Body of pancreas (tissue), 4 donors: ENCODE results near the gene VGLL4. TPM values are rescaled to one million over a fixed set of nuclear protein-coding genes. Genes with fewer than 3 reads are reported as not detected.

Experiments used
- ATAC-seq: fragments of 150-250 bp; one replicate; pipeline ENCODE4 v1.9.1; 2016
- DNase-seq, 4 donors: peaks; one replicate each; pipeline ENCODE4 v3.0.0-alpha.2; 2019
- H3K27ac ChIP-seq, 4 donors: fragments of 200-600 bp; sonication (generic); 1 replicate in 3 of 4; 2 replicates in 1 of 4; pipeline versions ENCODE4 v1.5.1 to v1.6.1; 2016 to 2019; ENCODE audit warnings: mild to moderate bottlenecking in 1 of 4, mixed read lengths in 1 of 4, moderate library complexity in 1 of 4
- H3K27me3 ChIP-seq, 2 donors: fragments of 200-600 bp; sonication (generic); one replicate each; pipeline ENCODE4 v1.6.0; 2016; ENCODE audit warnings: mild to moderate bottlenecking in 1 of 2
- H3K36me3 ChIP-seq, 2 donors: fragments of 200-600 bp; sonication (generic); replicated peaks in 1 of 2; 2 replicates each; pipeline ENCODE4 v1.5.1; 2016; ENCODE audit warnings: low read depth in 2 of 2; ENCODE audit not compliant: insufficient read depth in 1 of 2
- H3K4me1 ChIP-seq: fragments of 200-600 bp; sonication (generic); one replicate; pipeline ENCODE4 v1.6.0; 2016
- H3K4me3 ChIP-seq, 2 donors: fragments of 200-600 bp; sonication (generic); 1 replicate in 1 of 2; 2 replicates in 1 of 2; pipeline ENCODE4 v1.5.1; 2016 to 2019
- H3K9me3 ChIP-seq, 3 donors: fragments of 200-600 bp; sonication (generic); 1 replicate in 2 of 3; 2 replicates in 1 of 3; pipeline ENCODE4 v1.5.1; 2016
- POLR2A ChIP-seq, 3 donors: fragments of 450-650 bp; IDR thresholded peaks; one replicate each; pipeline ENCODE4 v1.6.1; 2016; ENCODE audit warnings: antibody characterized with exemption in 3 of 3, mild to moderate bottlenecking in 2 of 3
- WGBS, 2 donors: methylation state at CpG; one replicate each; pipeline ENCODE4 v1.1.5; 2017; 5-methylcytosine and 5-hydroxymethylcytosine counted together
- intact Hi-C: fragments of 100-400 bp; cut with DNase I; formaldehyde crosslinking; loops from one replicate; pipeline ENCODE4 v1.15.1; 2023
- total RNA-seq, 2 donors: library from RNA; depleted of rRNA; stranded (reverse); fragments of >200 nt; gene quantifications; one replicate each; pipeline ENCODE4 v1.1.0, GENCODE V29; 2016
- TF ChIP-seq, protein P1 (sequence below), 7 experiments: fragments of 450-650 bp in 4 of 7; fragments of 200-600 bp in 3 of 7; sonication (generic) in 3 of 7; IDR thresholded peaks; one replicate each; pipeline ENCODE4 v1.5.1; 2016 to 2019; ENCODE audit warnings: antibody characterized with exemption in 7 of 7

VGLL4 gene
- total RNA-seq, 2 donors from 2014 or later = 66.4 to 91.0 TPM

DNA sequence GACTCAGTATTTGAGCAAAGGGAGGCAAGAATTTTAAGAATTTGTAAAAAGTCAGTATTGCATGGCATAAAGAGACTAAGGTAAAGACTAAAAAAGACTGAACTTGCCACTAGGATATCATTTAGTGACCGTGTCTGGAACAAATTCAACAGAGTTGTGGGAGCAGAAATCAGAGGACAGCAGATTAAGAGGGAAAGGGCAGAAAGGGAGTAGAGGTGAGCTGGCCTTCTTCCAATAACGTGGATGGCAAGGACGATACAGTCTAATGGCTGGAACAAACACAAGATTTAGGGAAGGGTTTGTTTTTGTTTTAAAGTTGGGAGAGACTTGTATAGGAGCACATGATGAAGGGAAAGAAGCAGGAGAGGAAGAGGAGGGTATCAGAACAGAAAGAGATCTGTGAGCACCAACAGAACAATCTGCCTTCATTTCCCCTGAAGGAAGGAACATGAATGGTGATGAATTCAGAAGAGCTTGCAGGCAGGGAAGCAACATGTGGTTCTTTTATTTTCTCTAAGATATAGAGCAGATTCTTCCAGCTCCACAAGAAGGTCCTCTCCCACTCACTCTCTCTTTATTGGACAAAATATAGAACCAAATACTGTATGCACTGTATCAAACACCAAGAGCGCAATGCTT, 8.6 kb downstream of the VGLL4 start:
- Histone ChIP-seq H3K9me3 (no peaks in the 10 kb centered on the region), H3K4me1 (peaks cover 67% of the 10 kb centered on the region), H3K27me3 (no peaks in the 10 kb centered on the region), H3K4me3 (no peak overlapping the region), H3K27ac (no peak overlapping the region), H3K36me3 (no peaks in the 10 kb centered on the region)
- 39 to 41% methylated on average over 4 of the region's 4 CpGs for WGBS, 2 donors
- intact Hi-C loops = no loop called here
- ATAC-seq (no peak), DNase-seq (no peak)
- TF ChIP-seq, protein P1, sequence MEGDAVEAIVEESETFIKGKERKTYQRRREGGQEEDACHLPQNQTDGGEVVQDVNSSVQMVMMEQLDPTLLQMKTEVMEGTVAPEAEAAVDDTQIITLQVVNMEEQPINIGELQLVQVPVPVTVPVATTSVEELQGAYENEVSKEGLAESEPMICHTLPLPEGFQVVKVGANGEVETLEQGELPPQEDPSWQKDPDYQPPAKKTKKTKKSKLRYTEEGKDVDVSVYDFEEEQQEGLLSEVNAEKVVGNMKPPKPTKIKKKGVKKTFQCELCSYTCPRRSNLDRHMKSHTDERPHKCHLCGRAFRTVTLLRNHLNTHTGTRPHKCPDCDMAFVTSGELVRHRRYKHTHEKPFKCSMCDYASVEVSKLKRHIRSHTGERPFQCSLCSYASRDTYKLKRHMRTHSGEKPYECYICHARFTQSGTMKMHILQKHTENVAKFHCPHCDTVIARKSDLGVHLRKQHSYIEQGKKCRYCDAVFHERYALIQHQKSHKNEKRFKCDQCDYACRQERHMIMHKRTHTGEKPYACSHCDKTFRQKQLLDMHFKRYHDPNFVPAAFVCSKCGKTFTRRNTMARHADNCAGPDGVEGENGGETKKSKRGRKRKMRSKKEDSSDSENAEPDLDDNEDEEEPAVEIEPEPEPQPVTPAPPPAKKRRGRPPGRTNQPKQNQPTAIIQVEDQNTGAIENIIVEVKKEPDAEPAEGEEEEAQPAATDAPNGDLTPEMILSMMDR (IDR thresholded peaks at IDR 0.05) = no peak
- TF ChIP-seq POLR2A (IDR thresholded peaks at IDR 0.05) = no peak

DNA sequence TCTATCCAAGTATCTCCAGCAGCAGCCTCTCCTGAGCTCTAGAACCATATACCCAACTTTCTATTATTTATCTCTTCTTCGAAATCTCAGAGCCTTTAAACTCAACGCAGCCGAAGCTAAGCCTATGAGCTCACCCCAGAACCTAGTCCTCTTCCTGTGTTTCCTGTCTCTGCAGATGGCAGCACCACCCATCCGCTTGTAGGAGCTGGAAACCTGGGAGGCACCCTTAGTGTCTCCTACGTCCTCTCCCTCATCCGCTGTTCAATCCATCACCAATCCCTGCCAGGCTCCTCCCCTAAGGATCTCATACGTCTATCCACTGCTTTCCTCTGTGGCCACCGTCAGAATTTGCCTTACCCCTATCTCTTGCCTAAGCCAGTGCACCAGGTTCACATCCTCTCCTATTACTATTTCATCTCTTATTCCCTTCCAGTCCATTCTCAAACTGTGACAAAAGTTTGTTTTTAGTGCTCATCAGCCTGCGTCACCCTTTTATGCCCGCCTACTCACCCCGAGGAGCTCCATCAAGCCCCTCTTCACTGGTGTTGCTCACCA, 9.6 kb downstream of the VGLL4 start:
- 79 to 92% methylated on average over 11 of the region's 11 CpGs for WGBS, 2 donors
- Histone ChIP-seq H3K9me3 (no peaks in the 10 kb centered on the region), H3K4me1 (peaks cover 58% of the 10 kb centered on the region), H3K27ac (peak overlapping the region in 1 of 4 donors; percentile 37), H3K27me3 (no peaks in the 10 kb centered on the region), H3K36me3 (no peaks in the 10 kb centered on the region), H3K4me3 (no peak overlapping the region)
- ATAC-seq (peak; percentile 40), DNase-seq (no peak)
- TF ChIP-seq, protein P1 (IDR thresholded peaks at IDR 0.05) = no peak
- no peak for TF ChIP-seq POLR2A (IDR thresholded peaks at IDR 0.05)
- intact Hi-C loops = no loop called here

GRCh38 chr3:11632966-11633365, 10.7 kb downstream of the VGLL4 start:
- intact Hi-C loops = no loop called here
- H3K9me3 ChIP-seq = no peaks in the 10 kb centered on the region
- H3K36me3 ChIP-seq = no peaks in the 10 kb centered on the region
- H3K4me1 ChIP-seq = peaks cover 46% of the 10 kb centered on the region
- no peaks in the 10 kb centered on the region for H3K27me3 ChIP-seq
- ATAC-seq = no peak
- no peak overlapping the region for H3K4me3 ChIP-seq
- 59 to 78% methylated on average over 3 of the region's 3 CpGs for WGBS, 2 donors
- no peak overlapping the region for H3K27ac ChIP-seq
- DNase-seq = no peak
- TF ChIP-seq POLR2A (IDR thresholded peaks at IDR 0.05) = no peak
- TF ChIP-seq, protein P1 (IDR thresholded peaks at IDR 0.05) = no peak

DNA sequence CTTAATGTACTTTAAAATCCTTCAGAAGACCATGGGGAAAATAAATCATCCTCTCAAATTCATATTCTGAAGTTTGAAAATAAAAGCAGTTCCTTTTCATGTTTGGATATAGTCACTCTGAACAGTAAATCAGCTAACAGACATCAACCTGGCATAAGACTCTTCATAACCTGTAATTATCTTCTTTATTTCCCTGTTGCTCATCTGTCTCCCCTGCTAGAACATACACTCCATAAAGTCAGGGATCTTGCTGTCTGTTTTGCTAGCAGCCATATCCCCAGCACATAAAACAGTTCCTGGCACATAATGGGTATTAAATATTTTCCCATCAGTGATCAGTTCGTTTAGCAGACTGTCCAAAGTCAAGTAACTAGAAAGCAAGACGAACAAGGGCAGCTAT, 11.2 kb downstream of the VGLL4 start:
- H3K27ac ChIP-seq = no peak overlapping the region
- no peak for DNase-seq
- no peaks in the 10 kb centered on the region for H3K27me3 ChIP-seq
- no peak for ATAC-seq
- no peak overlapping the region for H3K4me3 ChIP-seq
- no peak for TF ChIP-seq POLR2A (IDR thresholded peaks at IDR 0.05)
- TF ChIP-seq, protein P1 (IDR thresholded peaks at IDR 0.05) = no peak
- WGBS, 2 donors = 7 to 16% methylated on average over 2 of the region's 2 CpGs
- no peaks in the 10 kb centered on the region for H3K9me3 ChIP-seq
- intact Hi-C loops = no loop called here
- peaks cover 44% of the 10 kb centered on the region for H3K4me1 ChIP-seq
- H3K36me3 ChIP-seq = no peaks in the 10 kb centered on the region

GRCh38 chr3:11631820-11632219, 11.9 kb downstream of the VGLL4 start:
- intact Hi-C loops = no loop called here
- H3K4me1 ChIP-seq = peaks cover 43% of the 10 kb centered on the region
- WGBS, 2 donors = 79 to 81% methylated on average over 9 of the region's 9 CpGs

More at GRCh38 chr3:11631820-11632219, 11.9 kb downstream of the VGLL4 start:
- ATAC-seq (no peak), DNase-seq (no peak)
- Histone ChIP-seq H3K36me3 (no peaks in the 10 kb centered on the region), H3K9me3 (no peaks in the 10 kb centered on the region), H3K27ac (no peak overlapping the region), H3K4me3 (no peak overlapping the region), H3K27me3 (no peaks in the 10 kb centered on the region)
- no peak for TF ChIP-seq POLR2A (IDR thresholded peaks at IDR 0.05)
- TF ChIP-seq, protein P1 (IDR thresholded peaks at IDR 0.05) = no peak
